Gastroesophageal sphincter (tissue), 3 donors: ENCODE data around the gene UBAC2.

Experiments
- CTCF ChIP-seq, 4 experiments: fragments of 200-600 bp in 2 of 4; fragments of 450-650 bp in 2 of 4; sonication (generic) in 1 of 4; IDR thresholded peaks; one replicate each; pipeline ENCODE4 v1.5.1; 2017 to 2019; ENCODE audit warnings: antibody characterized with exemption in 4 of 4, mild to moderate bottlenecking in 2 of 4, moderate library complexity in 2 of 4
- EP300 ChIP-seq: sonication (generic); formaldehyde crosslinking; IDR thresholded peaks from one replicate; pipeline ENCODE4 v1.6.1; 2017; ENCODE audit warnings: antibody characterized with exemption, mild to moderate bottlenecking
- POLR2A ChIP-seq, 2 donors: fragments of 450-650 bp; IDR thresholded peaks; one replicate each; pipeline ENCODE4 v1.6.1; 2017; ENCODE audit warnings: antibody characterized with exemption in 2 of 2, mild to moderate bottlenecking in 2 of 2, moderate library complexity in 1 of 2
- POLR2AphosphoS5 ChIP-seq: sonication (generic); formaldehyde crosslinking; IDR thresholded peaks from one replicate; pipeline ENCODE4 v1.6.1; 2017; ENCODE audit warnings: antibody characterized with exemption

- TF ChIP-seq CTCF (IDR thresholded peaks at IDR 0.05): no peak
- no peak for TF ChIP-seq POLR2AphosphoS5
- no peak for TF ChIP-seq POLR2A (IDR thresholded peaks at IDR 0.05)
- no peak for TF ChIP-seq EP300
Observed at GRCh38 chr13:99276706-99277105, 76.1 kb downstream of the UBAC2 start.
